H1 (cell line): ENCODE data around the gene SLC39A11.

Experiments
- CREB1 ChIP-seq: IDR thresholded peaks from 2 replicates; pipeline ENCODE4 v1.6.1; 2012; ENCODE audit warnings: inconsistent platforms
- EZH2 ChIP-seq: fragments of 200-600 bp; sonication (generic); IDR thresholded peaks from 2 replicates; pipeline ENCODE4 v1.7.1; 2012; ENCODE audit warnings: low read depth, mild to moderate bottlenecking, moderate library complexity, low read length, inconsistent platforms; ENCODE audit not compliant: severe bottlenecking
- HDAC6 ChIP-seq: IDR thresholded peaks from one replicate; pipeline ENCODE4 v1.7.1; 2012; ENCODE audit warnings: low read depth, mild to moderate bottlenecking, inconsistent platforms, low read length, moderate library complexity
- RXRA ChIP-seq: IDR thresholded peaks from 2 replicates; pipeline ENCODE4 v1.6.1; 2011; ENCODE audit warnings: low read depth, mild to moderate bottlenecking, low read length, moderate library complexity; ENCODE audit not compliant: insufficient read depth
- TAF1 ChIP-seq: IDR thresholded peaks from 2 replicates; pipeline ENCODE4 v1.6.1; 2011; ENCODE audit warnings: mild to moderate bottlenecking, low read depth, low read length
- ZNF274 ChIP-seq: IDR thresholded peaks from 2 replicates; pipeline ENCODE4 v1.7.0; 2012; ENCODE audit warnings: low read length, borderline replicate concordance; ENCODE audit errors: extremely low read depth

GRCh38 chr17:72942579-72942978 is 149.9 kb downstream of the SLC39A11 start:
- TF ChIP-seq HDAC6: no peak
- no peak for TF ChIP-seq TAF1
- TF ChIP-seq ZNF274: no peak
- TF ChIP-seq CREB1: no peak
- no peak for TF ChIP-seq RXRA
- TF ChIP-seq EZH2: no peak
